Stimulated activated CD4-positive, alpha-beta T cell treated with anti-CD3 and anti-CD28 coated beads, Interleukin-15, amount 100 ng/mL, for 48 hours (primary cell): Measurements from ENCODE around the gene MCAT.
"Not testable (repeated sequence)": the region's sequence is repeated elsewhere in the genome, so short reads cannot be mapped to it uniquely, and the experiment has no call there.

Experiments
- DNase-seq, 2 donors: peaks; one replicate each; pipeline ENCODE4 v3.0.0-alpha.2; 2020; ENCODE audit warnings: low read depth in 2 of 2

MCAT gene

DNA sequence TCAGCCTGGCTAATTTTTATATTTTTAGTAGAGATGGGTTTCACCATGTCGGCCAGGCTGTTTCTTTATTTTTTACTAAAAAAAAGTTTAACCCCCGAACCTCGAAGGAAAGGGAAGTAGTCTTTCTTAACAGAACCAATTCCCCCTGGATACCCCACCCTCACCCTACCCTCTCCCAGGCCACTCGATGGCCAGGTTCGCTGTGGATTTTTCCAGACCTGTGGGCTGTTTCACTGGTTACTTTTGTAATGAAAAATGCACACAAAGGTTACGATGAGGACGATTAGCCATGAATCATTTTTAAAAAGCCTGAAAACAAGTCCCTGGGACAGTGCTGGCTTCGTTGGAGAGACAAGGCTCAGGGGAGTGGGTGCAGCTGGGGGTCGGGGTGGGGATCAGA lies 10.7 kb upstream of the MCAT start:
- DNase-seq: no peak

DNA sequence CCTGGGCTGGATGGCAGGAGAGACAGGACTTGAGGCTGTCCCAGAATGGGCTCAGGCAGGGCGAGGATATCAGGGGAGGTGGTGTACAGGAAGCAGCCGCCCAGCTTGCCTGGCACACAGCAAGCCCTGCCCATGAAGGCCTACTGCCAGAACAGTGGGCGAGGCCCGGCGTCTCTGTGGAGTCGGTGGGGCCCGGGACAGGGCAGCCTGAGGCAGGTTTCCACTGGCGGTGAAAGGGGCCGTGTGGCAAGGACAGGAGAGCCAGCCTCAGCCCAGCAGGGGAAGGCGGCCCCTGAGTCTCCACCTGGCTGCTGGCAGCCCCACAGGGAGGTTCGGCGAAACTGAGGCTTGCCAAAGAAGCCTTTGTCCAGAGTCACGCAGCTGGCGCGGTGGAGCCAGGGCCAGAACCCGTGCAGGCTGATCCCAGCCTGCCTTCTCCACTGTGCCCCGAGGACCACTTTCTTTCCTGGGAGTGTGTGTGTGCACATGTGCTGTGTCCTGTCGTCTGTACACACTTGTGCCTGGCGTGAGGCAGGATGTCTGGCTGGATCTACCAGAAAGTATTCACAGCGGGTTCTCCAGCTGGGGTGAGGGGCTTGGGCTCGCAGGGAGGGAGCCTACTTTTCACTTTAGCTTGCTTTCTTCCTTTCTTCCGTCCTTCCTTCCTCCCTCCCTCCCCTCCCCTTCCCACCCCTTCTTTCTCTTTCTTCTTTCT lies 9.3 kb upstream of the MCAT start:
- peak; percentile 36 to 45 for DNase-seq

DNA sequence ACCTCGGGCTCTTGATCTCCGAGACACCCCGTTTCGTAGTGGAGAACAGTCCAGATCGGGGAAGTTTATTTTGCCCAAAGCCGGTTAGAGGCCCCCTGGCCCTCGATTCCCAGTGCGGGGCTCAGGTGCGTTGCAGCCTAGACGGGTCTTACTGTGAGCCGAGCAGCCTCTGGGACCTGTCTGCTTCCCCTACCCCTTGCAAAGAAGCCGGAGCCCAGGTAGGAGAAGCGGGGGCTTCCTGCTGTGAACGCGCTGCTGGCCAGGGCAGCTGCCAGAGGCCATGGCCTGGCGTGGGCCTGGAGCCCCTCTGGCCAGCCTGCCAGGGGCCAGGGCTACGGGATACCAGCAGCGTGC lies 8.8 kb upstream of the MCAT start:
- no peak for DNase-seq

DNA sequence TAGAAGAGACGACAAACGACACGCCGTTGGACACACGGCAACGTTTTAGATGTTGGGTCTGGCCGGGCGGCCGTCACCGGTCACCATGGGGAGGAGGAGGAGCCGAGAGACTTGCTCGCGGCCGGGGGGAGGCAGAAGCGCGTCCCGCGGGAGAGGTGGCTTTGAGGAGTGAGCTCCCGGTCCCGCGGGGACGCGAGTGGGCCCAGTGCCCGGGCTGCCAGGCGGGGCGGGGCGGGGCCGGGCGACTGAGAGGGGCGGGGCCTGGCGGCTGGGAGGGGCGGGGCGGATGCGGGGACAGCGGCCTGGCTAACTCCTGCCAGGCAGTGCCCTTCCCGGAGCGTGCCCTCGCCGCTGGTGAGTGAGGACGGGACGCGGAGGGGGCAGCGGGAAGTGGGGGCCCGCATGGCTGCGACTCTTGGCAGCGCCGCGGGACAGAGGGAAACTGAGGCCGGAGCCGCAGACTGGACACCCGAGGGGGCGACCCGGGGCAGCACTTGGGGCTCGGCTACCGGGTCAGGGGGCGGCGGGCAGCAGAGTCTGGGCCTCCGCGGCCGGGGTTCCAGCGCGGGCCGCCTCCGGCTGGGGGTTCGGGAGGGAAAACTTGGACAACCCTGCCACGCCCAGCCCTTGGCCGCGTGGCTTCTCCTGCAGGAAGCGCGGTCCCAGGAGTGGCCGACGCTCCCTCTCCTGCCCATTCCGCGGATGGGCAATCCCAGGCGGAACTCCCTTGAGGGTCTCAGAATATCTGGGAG lies 8.2 kb upstream of the MCAT start, which contains the start of gene TSPO:
Gene TSPO, plus strand, starts transcription at position 309 of the 752 bp plus-strand sequence. CDS start 7,680 bp downstream, outside the sequence.
- DNase-seq: peak in 1 of 2 donors; percentile 54

DNA sequence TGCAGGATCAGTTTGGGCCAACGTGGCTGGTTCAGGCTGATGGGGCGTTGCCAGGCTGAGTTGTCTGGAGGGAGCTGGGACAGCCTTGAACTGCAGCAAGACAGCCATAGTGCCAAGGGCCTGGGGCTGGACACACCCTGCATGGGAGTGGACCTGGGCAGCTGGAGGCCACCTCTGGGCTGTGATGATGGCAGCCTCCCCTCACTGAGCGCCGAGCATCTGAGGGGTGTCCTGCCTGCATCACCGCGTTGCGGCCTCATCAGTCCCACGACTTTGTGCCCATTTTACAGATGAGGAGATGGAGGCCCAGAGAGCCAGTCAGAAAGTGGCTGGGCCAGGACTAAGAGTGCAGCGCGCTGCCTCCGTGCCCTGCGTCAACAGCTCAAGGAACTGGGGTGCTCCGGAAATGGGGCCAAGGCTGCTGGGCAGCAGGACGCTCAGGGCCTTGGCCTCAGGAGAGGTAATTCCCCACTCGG lies 7.6 kb upstream of the MCAT start:
- no peak for DNase-seq

DNA sequence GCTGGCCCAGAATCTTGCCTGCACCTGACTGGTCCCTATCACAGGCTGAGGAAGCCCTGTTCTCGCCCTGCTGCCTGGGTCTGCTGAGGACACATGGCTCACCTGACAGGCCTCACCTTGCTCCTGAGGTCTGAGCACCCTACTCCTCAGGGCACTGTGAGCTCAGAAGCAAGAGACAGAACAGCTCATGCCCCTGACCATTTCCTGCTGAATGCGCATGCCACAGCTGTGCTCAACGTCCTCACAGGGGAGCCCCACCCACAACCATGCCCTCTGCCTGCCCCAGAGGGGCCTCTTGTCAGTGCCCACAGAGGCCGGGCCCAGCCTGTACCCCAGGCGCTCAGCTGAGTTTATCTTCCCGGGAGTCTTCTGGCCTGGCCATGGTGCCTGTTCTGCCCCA lies 5.4 kb upstream of the MCAT start:
- DNase-seq: no peak

- no peak for DNase-seq
These were observed 4.6 kb upstream of the MCAT start for GRCh38 chr22:43147821-43148220.

GRCh38 chr22:43146332-43146731 lies 3.1 kb upstream of the MCAT start:
- not testable (repeated sequence) for DNase-seq

GRCh38 chr22:43145371-43145770 lies 2.2 kb upstream of the MCAT start:
- not testable (repeated sequence) for DNase-seq

DNA sequence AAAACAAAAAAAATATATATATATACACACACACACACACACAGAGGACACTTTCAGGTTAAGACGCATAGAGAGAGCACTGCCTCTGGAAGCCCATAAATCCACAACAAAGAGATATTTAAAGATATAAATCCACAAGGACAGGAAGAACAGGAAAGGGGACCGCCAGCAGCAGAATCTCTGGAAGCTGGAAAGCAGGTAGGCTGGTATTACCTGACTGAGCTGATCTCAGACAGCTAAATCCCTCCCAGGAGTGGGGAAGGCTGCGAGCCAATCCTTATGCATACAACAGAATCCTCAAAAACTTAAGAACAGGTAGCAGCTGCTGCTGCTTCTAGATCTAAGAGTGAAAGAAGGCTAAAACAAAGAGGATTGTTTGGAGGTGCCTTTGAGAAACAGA lies 1.8 kb upstream of the MCAT start:
- no peak for DNase-seq

- no peak for DNase-seq
These were observed 6.4 kb downstream of the MCAT start for GRCh38 chr22:43136801-43137200.

- DNase-seq: peak in 1 of 2 donors; percentile 14
These were observed 6.9 kb downstream of the MCAT start for GRCh38 chr22:43136255-43136654.

- no peak for DNase-seq
These were observed 7.6 kb downstream of the MCAT start for GRCh38 chr22:43135565-43135964.

GRCh38 chr22:43134553-43134952 lies 8.6 kb downstream of the MCAT start:
- DNase-seq: no peak

- no peak for DNase-seq
These were observed 9.8 kb downstream of the MCAT start for GRCh38 chr22:43133401-43133800.

DNA sequence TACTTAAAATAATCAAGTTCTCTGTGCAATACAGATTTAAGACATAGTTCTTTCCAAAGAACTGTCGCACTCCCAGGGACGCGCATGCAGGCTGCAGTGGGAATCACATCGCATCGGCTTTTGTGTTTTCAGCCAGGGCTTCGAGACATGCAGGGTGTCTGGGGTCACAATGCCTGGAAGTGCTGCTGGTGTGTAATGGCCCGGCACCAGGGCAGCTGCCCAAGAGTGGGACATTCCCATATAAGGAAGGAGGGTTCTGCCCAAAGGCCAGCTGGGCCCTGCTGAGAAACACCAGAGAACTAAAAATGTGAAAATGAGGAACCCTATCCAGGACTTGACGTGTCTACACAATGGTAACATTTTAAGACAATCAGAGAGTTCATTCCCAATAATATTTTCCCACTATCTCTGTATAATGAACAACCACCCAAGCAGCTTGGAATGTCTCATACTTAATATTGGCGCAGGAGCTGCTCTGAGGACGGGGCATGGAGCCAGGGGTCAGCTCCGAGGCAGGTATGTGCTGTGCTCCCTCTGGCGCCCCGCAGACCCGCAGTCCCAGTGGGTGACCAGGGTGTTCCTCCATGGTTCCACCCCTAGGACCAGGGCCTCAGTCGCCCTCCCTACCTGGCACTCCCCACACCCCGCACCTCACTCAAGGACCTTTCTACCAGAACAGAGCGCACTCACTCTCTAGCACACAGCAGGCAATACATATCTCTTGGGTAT lies 11.3 kb downstream of the MCAT start:
- no peak for DNase-seq

- no peak for DNase-seq
These were observed 13.5 kb downstream of the MCAT start for GRCh38 chr22:43129426-43130425.

GRCh38 chr22:43128928-43129424 lies 14.2 kb downstream of the MCAT start:
- no peak for DNase-seq

GRCh38 chr22:43128116-43128515 lies 15.1 kb downstream of the MCAT start:
- no peak for DNase-seq

GRCh38 chr22:43127166-43127908 lies 15.9 kb downstream of the MCAT start:
- DNase-seq: no peak
